GM21786 (cell line): ENCODE results near the gene DENND4A.
"Not testable (repeated sequence)": the region's sequence is repeated elsewhere in the genome, so short reads cannot be mapped to it uniquely, and the experiment has no call there.

ENCODE experiments used
- ATAC-seq: cut with Tn5 transposase; IDR thresholded peaks from one replicate; pipeline ENCODE4 v1.9.1; 2021; ENCODE audit not compliant: unreplicated experiment

DENND4A gene

GRCh38 chr15:65638681-65639089, 153.4 kb downstream of the DENND4A start:
- ATAC-seq = no peak

DNA sequence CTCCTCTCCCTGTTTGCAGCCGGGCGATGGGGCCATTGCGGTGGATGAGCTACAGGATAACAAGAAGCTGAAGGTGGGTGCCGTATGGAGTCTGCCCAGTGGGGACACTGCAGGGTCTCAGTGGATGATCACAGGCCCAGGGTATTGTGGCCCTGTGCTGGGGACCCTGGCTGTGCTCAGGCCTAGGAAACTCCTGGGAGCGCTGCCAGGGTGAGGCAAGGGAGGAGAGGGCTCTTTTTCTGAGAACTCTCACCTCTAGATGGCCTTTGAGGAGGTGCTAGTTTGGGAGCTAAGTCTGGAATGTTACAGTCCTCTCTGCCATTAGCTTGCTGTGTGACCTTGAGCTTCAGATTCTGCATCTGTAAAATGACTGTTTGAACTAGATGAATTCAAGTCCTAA, 154.0 kb downstream of the DENND4A start:
- ATAC-seq = no peak

- ATAC-seq = no peak
Observed at GRCh38 chr15:65634356-65634755, 157.7 kb downstream of the DENND4A start.

- ATAC-seq = no peak
Observed at GRCh38 chr15:65633752-65634151, 158.3 kb downstream of the DENND4A start.

- ATAC-seq = no peak
Observed at GRCh38 chr15:65632780-65633375, 159.2 kb downstream of the DENND4A start.

DNA sequence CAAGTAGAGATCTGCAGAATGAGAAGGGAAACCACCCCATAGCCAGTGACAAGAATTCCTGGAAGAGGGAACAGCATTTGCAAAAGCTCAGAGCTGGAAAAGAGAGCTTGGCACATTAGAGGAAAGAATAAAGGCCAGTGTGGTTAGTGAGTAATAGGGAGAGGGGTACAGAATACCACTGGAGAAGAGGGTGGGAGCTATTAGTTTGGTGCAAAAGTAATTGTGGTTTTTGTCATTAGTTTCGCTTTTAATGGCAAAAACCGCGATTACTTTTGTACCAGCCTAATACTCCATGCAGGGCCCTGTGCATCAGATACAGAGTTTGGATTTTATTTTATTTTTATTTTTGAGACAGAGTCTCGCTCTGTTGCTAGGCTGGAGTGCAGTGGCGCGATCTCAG, 160.6 kb downstream of the DENND4A start:
- no peak for ATAC-seq

DNA sequence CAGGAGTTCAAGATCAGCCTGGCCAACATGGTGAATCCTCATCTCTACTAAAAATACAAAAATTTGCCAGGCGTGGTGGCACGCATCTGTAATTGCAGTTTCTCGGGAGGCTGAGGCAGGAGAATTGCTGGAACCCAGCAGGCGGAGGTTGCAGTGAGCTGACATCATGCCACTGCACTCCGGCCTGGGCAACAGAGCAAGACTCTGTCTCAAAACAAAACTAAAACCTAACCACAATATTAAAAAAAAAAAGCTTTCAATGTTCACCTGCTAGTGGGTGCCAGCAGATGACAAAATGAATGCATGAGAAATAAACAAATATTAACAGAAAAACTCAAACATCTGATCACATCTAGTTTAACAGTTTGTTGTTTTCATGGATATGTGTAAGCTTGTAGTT, 161.3 kb downstream of the DENND4A start:
- peak; percentile 56 for ATAC-seq

GRCh38 chr15:65629548-65629947, 162.5 kb downstream of the DENND4A start:
- ATAC-seq = no peak

DNA sequence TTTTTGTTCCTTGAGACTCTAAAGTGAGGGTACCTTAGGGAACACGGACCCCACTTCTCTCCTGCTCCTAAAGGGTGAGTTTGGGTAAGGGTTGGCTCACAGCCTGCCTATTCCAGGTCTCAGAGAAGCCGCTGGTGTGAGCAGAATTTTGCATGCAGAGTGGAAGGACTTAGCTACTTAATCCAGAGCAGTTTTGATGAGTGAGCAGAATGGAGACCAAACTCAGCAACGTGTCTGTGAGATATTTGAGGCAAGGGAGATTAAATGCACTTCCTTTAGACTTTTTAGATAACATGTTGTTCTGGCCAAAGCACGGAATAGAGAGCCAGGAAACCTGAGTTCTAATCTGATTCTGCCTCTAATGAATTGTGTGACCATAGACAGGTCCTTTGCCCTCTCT, 165.2 kb downstream of the DENND4A start:
- ATAC-seq = no peak

- no peak for ATAC-seq
Observed at GRCh38 chr15:65623103-65623502, 169.0 kb downstream of the DENND4A start.

GRCh38 chr15:65621638-65622037, 170.5 kb downstream of the DENND4A start, which contains the start of gene SLC24A1:
SLC24A1 (plus strand) TSS chr15:65621938; CDS start chr15:65624081, 2,143 bp downstream.
- ATAC-seq = no peak

GRCh38 chr15:65620833-65621232, 171.3 kb downstream of the DENND4A start:
- no peak for ATAC-seq

GRCh38 chr15:65619626-65620290, 172.3 kb downstream of the DENND4A start:
- no peak for ATAC-seq

GRCh38 chr15:65618560-65619109, 173.5 kb downstream of the DENND4A start:
- ATAC-seq = no peak

- not testable (repeated sequence) for ATAC-seq
Observed at GRCh38 chr15:65615887-65616286, 176.2 kb downstream of the DENND4A start.

- no peak for ATAC-seq
Observed at GRCh38 chr15:65612949-65613744, 178.9 kb downstream of the DENND4A start.

- ATAC-seq = no peak
Observed at GRCh38 chr15:65612616-65612946, 179.5 kb downstream of the DENND4A start.

DNA sequence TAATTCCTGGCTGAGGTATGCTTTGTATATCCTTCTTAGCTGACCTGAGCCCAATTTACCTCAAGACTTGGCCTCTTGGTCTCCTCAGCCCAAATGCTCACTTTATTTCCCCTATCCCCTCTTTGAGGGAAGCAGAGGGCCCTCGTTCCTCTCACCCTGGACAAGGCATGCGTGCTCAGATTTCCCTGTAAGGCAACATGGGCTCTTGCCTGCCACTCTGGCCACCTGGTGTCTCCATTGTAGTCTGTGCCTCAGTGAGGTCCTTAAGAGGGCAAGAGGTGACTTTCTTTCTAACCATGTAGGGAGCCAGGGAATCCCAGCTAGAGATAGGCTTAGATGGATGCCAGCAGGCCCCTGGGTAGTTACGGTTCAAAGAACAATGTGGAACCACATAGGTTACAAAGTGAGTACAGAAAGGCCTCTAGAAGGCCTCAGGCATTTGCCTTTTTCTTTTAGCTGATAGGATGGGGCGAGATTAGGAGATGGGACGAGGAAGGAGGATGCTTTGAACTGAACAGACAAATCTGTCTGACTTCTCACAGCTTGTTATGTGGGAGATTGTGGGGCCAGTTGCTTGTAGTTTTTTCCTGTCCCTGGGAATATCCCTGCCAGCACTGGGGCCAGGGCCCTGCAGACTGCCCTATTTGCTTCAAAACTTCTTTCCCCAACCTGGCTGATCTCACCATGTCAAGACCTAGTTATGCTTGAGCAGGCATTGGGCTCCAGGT, 180.0 kb downstream of the DENND4A start:
- ATAC-seq = no peak

GRCh38 chr15:65610871-65611718, 181.0 kb downstream of the DENND4A start, which contains the start of gene INTS14:
INTS14 (minus strand) TSS chr15:65611131; CDS start chr15:65607380, 3,751 bp downstream.
- ATAC-seq = peak; percentile 91
